CD14-positive monocyte (primary cell): Measurements from ENCODE around the gene TM4SF1. TPM values are rescaled to one million over a fixed set of nuclear protein-coding genes. Genes with fewer than 3 reads are reported as not detected.

Source experiments
- DNase-seq, 3 donors: peaks; one replicate each; pipeline ENCODE4 v3.0.0-alpha.2; 2011 to 2022
- H2AFZ ChIP-seq: 2 replicates; pipeline ENCODE4 v1.6.0; 2012; ENCODE audit warnings: mild to moderate bottlenecking, low read depth, low read length, inconsistent platforms; ENCODE audit not compliant: insufficient read depth, poor library complexity, severe bottlenecking
- H3K27ac ChIP-seq, 2 donors: 1 replicate in 1 of 2; 2 replicates in 1 of 2; pipeline ENCODE4 v1.5.1; 2012 to 2013; ENCODE audit warnings: low read length in 2 of 2, control low read depth in 1 of 2, inconsistent platforms in 1 of 2, low read depth in 1 of 2, mild to moderate bottlenecking in 1 of 2
- H3K27me3 ChIP-seq, 2 donors: one replicate each; pipeline versions ENCODE4 v1.6.0 to v1.6.1; 2011 to 2013; ENCODE audit warnings: low read length in 2 of 2; ENCODE audit not compliant: control insufficient read depth in 2 of 2, insufficient read depth in 2 of 2
- H3K36me3 ChIP-seq, 2 donors: replicated peaks in 1 of 2; 1 replicate in 1 of 2; 2 replicates in 1 of 2; pipeline versions ENCODE4 v1.5.1 to v1.6.1; 2012 to 2013; ENCODE audit warnings: low read length in 2 of 2, control low read depth in 1 of 2, inconsistent platforms in 1 of 2, mild to moderate bottlenecking in 1 of 2; ENCODE audit not compliant: insufficient read depth in 2 of 2, control insufficient read depth in 1 of 2
- H3K4me1 ChIP-seq, 2 donors: 1 replicate in 1 of 2; 2 replicates in 1 of 2; pipeline versions ENCODE4 v1.5.1 to v1.6.1; 2012 to 2013; ENCODE audit warnings: low read length in 2 of 2, control low read depth in 1 of 2, inconsistent platforms in 1 of 2, mild to moderate bottlenecking in 1 of 2, moderate library complexity in 1 of 2; ENCODE audit not compliant: insufficient read depth in 2 of 2, control insufficient read depth in 1 of 2
- H3K4me2 ChIP-seq: replicated peaks from 2 replicates; pipeline ENCODE3; 2012; ENCODE audit warnings: low read length, moderate library complexity, mild to moderate bottlenecking; ENCODE audit not compliant: poor library complexity, severe bottlenecking; ENCODE audit errors: extremely low read depth
- H3K4me3 ChIP-seq, 3 experiments: fragments of 200-600 bp in 1 of 3; sonication (generic) in 1 of 3; replicated peaks in 1 of 3; 1 replicate in 2 of 3; 2 replicates in 1 of 3; pipeline ENCODE4 v1.5.1; 2011 to 2013; ENCODE audit warnings: low read length in 3 of 3, mild to moderate bottlenecking in 3 of 3, control low read depth in 2 of 3, low read depth in 2 of 3, inconsistent platforms in 1 of 3, moderate library complexity in 1 of 3
- H3K79me2 ChIP-seq: 2 replicates; pipeline ENCODE4 v1.6.0; 2012; ENCODE audit warnings: mild to moderate bottlenecking, control low read depth, inconsistent platforms, low read length, moderate library complexity; ENCODE audit not compliant: insufficient read depth
- H3K9ac ChIP-seq: 2 replicates; pipeline ENCODE4 v1.6.0; 2017; ENCODE audit warnings: low read length, mild to moderate bottlenecking; ENCODE audit not compliant: insufficient read depth, poor library complexity, severe bottlenecking
- H3K9me3 ChIP-seq, 2 donors: replicated peaks in 1 of 2; 1 replicate in 1 of 2; 2 replicates in 1 of 2; pipeline versions ENCODE4 v1.5.1 to v1.6.1; 2012 to 2013; ENCODE audit warnings: low read length in 2 of 2, control low read depth in 1 of 2; ENCODE audit not compliant: control insufficient read depth in 1 of 2, insufficient read depth in 1 of 2
- H4K20me1 ChIP-seq: 2 replicates; pipeline ENCODE4 v1.6.0; 2012; ENCODE audit warnings: mild to moderate bottlenecking, low read length, control low read depth, moderate library complexity; ENCODE audit not compliant: insufficient read depth
- H3K27ac Mint-ChIP-seq, 7 donors: one replicate each; pipeline ENCODE4 v1.8.0; 2020; ENCODE audit warnings: mild to moderate bottlenecking in 7 of 7, mixed read lengths in 7 of 7, moderate library complexity in 6 of 7, inconsistent platforms in 2 of 7
- H3K27me3 Mint-ChIP-seq, 3 donors: one replicate each; pipeline ENCODE4 v1.8.0; 2021 to 2022; ENCODE audit warnings: low read depth in 3 of 3, mild to moderate bottlenecking in 3 of 3, mixed read lengths in 3 of 3, moderate library complexity in 3 of 3, inconsistent platforms in 1 of 3
- H3K36me3 Mint-ChIP-seq, 2 donors: one replicate each; pipeline ENCODE4 v1.8.0; 2020; ENCODE audit warnings: mixed read lengths in 2 of 2, inconsistent platforms in 1 of 2, mild to moderate bottlenecking in 1 of 2
- H3K4me1 Mint-ChIP-seq: one replicate; pipeline ENCODE4 v1.8.0; 2020; ENCODE audit warnings: mild to moderate bottlenecking, mixed read lengths
- H3K4me3 Mint-ChIP-seq, 2 donors: one replicate each; pipeline ENCODE4 v1.8.0; 2020; ENCODE audit warnings: mild to moderate bottlenecking in 2 of 2, mixed read lengths in 2 of 2, moderate library complexity in 1 of 2
- H3K9me3 Mint-ChIP-seq, 7 donors: one replicate each; pipeline ENCODE4 v1.8.0; 2020 to 2022; ENCODE audit warnings: mixed read lengths in 7 of 7, mild to moderate bottlenecking in 6 of 7, moderate library complexity in 6 of 7, inconsistent platforms in 2 of 7
- CTCF ChIP-seq: fragments of 200-600 bp; IDR thresholded peaks from one replicate; pipeline ENCODE4 v1.8.0; 2022; ENCODE audit warnings: antibody characterized with exemption, mild to moderate bottlenecking
- WGBS: methylation state at CpG from one replicate; pipeline ENCODE4 v1.1.5; 2013; ENCODE audit warnings: missing lambda C conversion rate; ENCODE audit not compliant: insufficient coverage; 5-methylcytosine and 5-hydroxymethylcytosine counted together
- intact Hi-C, 2 donors: fragments of 100-400 bp; cut with micrococcal nuclease; formaldehyde crosslinking; loops; one replicate each; pipeline versions ENCODE4 v1.15.0 to v1.15.1; 2023
- polyA plus RNA-seq, 3 donors: library from polyadenylated mRNA; depleted of rRNA in 1 of 3; unstranded in 2 of 3; stranded (reverse) in 1 of 3; fragments of 300-500 nt in 2 of 3; fragments of >200 nt in 1 of 3; fragmentation: Illumina TruSeq in 2 of 3; gene quantifications; 1 replicate in 2 of 3; 2 replicates in 1 of 3; pipeline ENCODE4 v1.2.3, GENCODE V29; 2012 to 2021

TM4SF1 gene
- polyA plus RNA-seq, 3 donors: not detected

- H3K9me3 Mint-ChIP-seq: no peaks in the 10 kb centered on the region
- Histone ChIP-seq H3K4me3 (no peak overlapping the region), H3K79me2 (no peaks in the 10 kb centered on the region), H3K9me3 (no peaks in the 10 kb centered on the region), H3K27ac (no peak overlapping the region), H4K20me1 (no peaks in the 10 kb centered on the region), H3K27me3 (no peaks in the 10 kb centered on the region), H3K4me2 (no peak overlapping the region), H3K36me3 (no peaks in the 10 kb centered on the region), H3K4me1 (peaks cover 10 to 12% of the 10 kb centered on the region in 2 donors), H3K9ac (no peak overlapping the region), H2AFZ (no peak overlapping the region)
- TF ChIP-seq CTCF: no peak
- intact Hi-C loops: loop anchor here in 1 of 2 donors (10.0 kb wide), 2 partner anchors 47 to 77 kb away; partner anchors contain the start of gene TM4SF4
- no peak for DNase-seq
- no peak overlapping the region for H3K4me3 Mint-ChIP-seq
- no peaks in the 10 kb centered on the region for H3K36me3 Mint-ChIP-seq
- no peak overlapping the region for H3K27ac Mint-ChIP-seq
- WGBS: no CpG with 5 or more reads among the region's 1 CpG
- H3K27me3 Mint-ChIP-seq: peaks cover 0 to 2% (median 0%) of the 10 kb centered on the region in 3 donors
- peaks cover 14% of the 10 kb centered on the region for H3K4me1 Mint-ChIP-seq
These were observed 20.8 kb upstream of the TM4SF1 start for GRCh38 chr3:149398296-149398695.

- DNase-seq: no peak
- WGBS: 100% methylated on average over 1 of the region's 3 CpGs
- H3K4me3 ChIP-seq: no peak overlapping the region
- H3K4me1 ChIP-seq: peaks cover 10 to 14% of the 10 kb centered on the region in 2 donors
- H3K27ac ChIP-seq: no peak overlapping the region
- H3K36me3 ChIP-seq: no peaks in the 10 kb centered on the region
- intact Hi-C loops: loop anchor here in 1 of 2 donors (10.0 kb wide), 2 partner anchors 47 to 77 kb away; partner anchors contain the start of gene TM4SF4
- H3K9me3 ChIP-seq: no peaks in the 10 kb centered on the region
- no peak overlapping the region for H2AFZ ChIP-seq
- H3K27me3 ChIP-seq: no peaks in the 10 kb centered on the region
- H4K20me1 ChIP-seq: no peaks in the 10 kb centered on the region
- Mint-ChIP-seq H3K4me3 (no peak overlapping the region), H3K4me1 (peaks cover 16% of the 10 kb centered on the region), H3K27me3 (peaks cover 0 to 2% (median 0%) of the 10 kb centered on the region in 3 donors), H3K9me3 (no peaks in the 10 kb centered on the region), H3K27ac (no peak overlapping the region), H3K36me3 (no peaks in the 10 kb centered on the region)
- no peaks in the 10 kb centered on the region for H3K79me2 ChIP-seq
- TF ChIP-seq CTCF: no peak
- no peak overlapping the region for H3K4me2 ChIP-seq
- H3K9ac ChIP-seq: no peak overlapping the region
These were observed 20.1 kb upstream of the TM4SF1 start for GRCh38 chr3:149397528-149397927.
